ENCODE data around the gene PSKH1.
"Not testable (repeated sequence)": the region's sequence is repeated elsewhere in the genome, so short reads cannot be mapped to it uniquely, and the experiment has no call there.

PSKH1 gene

GRCh38 chr16:67926181-67926750, 33.2 kb downstream of the PSKH1 start:
- DNase-seq (ENCODE audit: low read depth) = no peak

GRCh38 chr16:67927131-67927941, 34.3 kb downstream of the PSKH1 start:
- DNase-seq (ENCODE audit: low read depth) = no peak

- no peak for DNase-seq (ENCODE audit: low read depth)
Measured at GRCh38 chr16:67928147-67928546, 35.1 kb downstream of the PSKH1 start.

- peak; percentile 69 for DNase-seq (ENCODE audit: low read depth)
Measured at GRCh38 chr16:67928561-67929364, 35.7 kb downstream of the PSKH1 start.

- no peak for DNase-seq (ENCODE audit: low read depth)
Measured at GRCh38 chr16:67930191-67930590, 37.1 kb downstream of the PSKH1 start.

- DNase-seq (ENCODE audit: low read depth) = no peak
Measured at GRCh38 chr16:67930678-67931211, 37.7 kb downstream of the PSKH1 start.

GRCh38 chr16:67931712-67932461, 38.8 kb downstream of the PSKH1 start, which contains the start of gene CTRL:
CTRL (minus strand) TSS chr16:67931862; CDS start chr16:67931852, 10 bp downstream.
- no peak for DNase-seq (ENCODE audit: low read depth)

GRCh38 chr16:67932462-67932840, 39.4 kb downstream of the PSKH1 start:
- DNase-seq (ENCODE audit: low read depth) = no peak

- DNase-seq (ENCODE audit: low read depth) = no peak
Measured at GRCh38 chr16:67933805-67934204, 40.8 kb downstream of the PSKH1 start.

GRCh38 chr16:67934306-67935100, 41.4 kb downstream of the PSKH1 start:
- DNase-seq (ENCODE audit: low read depth) = no peak

GRCh38 chr16:67935101-67935401, 42.0 kb downstream of the PSKH1 start:
- DNase-seq (ENCODE audit: low read depth) = no peak

GRCh38 chr16:67935402-67936123, 42.5 kb downstream of the PSKH1 start:
- peak; percentile 88 for DNase-seq (ENCODE audit: low read depth)

- peak; percentile 37 for DNase-seq (ENCODE audit: low read depth)
Measured at GRCh38 chr16:67936124-67936879, 43.2 kb downstream of the PSKH1 start, which contains the start of gene PSMB10. PSMB10 (minus strand) TSS chr16:67936850; CDS start chr16:67936749, 101 bp downstream.

- DNase-seq (ENCODE audit: low read depth) = peak; percentile 59
Measured at GRCh38 chr16:67936880-67937605, 44.0 kb downstream of the PSKH1 start.

- not testable (repeated sequence) for DNase-seq (ENCODE audit: low read depth)
Measured at GRCh38 chr16:67937713-67938112, 44.7 kb downstream of the PSKH1 start.

GRCh38 chr16:67939507-67940445, 46.7 kb downstream of the PSKH1 start:
- DNase-seq (ENCODE audit: low read depth) = peak; percentile 28

GRCh38 chr16:67940446-67941089, 47.5 kb downstream of the PSKH1 start:
- no peak for DNase-seq (ENCODE audit: low read depth)

Data from activated T-cell treated with anti-CD3 and anti-CD28 coated beads for 1 hour (primary cell).